ENCODE results near the gene MAD1L1. TPM values are rescaled to one million over a fixed set of nuclear protein-coding genes. Genes with fewer than 3 reads are reported as not detected.

Gene MAD1L1
- total and polyA plus RNA-seq, 2 of the 8 experiments (the other 6 are each of a cell fraction or from before 2014, with no cell fraction given) = 40.4 to 44.6 TPM

- no peak overlapping the region for H2BK20ac ChIP-seq (ENCODE audit: low read length)
- no peak overlapping the region for H2BK15ac ChIP-seq (ENCODE audit: low read length)
- no peak for FAIRE-seq
- ChIA-PET CTCF (ENCODE audit: partially characterized antibody) (interaction anchor here (0.6 to 1.3 kb wide), 4 partner anchors 9 to 136 kb away, joined by 3 to 4 read pairs (median 3); no protein-coding TSS in a partner anchor), POLR2A (ENCODE audit: partially characterized antibody) (no interaction called here)
- H2AK5ac ChIP-seq (ENCODE audit: low read depth, low read length) = no peak overlapping the region
- H3K56ac ChIP-seq (replicated peaks; ENCODE audit: insufficient read length, low read depth, low read length) = no peak overlapping the region
- H2AFZ ChIP-seq (ENCODE audit: low read length) = no peak overlapping the region
- H3K18ac ChIP-seq (ENCODE audit: extremely low read depth, low read length) = no peak overlapping the region
- no peak overlapping the region for H4K91ac ChIP-seq (replicated peaks; ENCODE audit: insufficient read length, low read length)
- H3K9me3 ChIP-seq (ENCODE audit: insufficient read depth in 2 of 2, low read depth in 1 of 2, low read length in 1 of 2) = no peaks in the 10 kb centered on the region
- H3K23me2 ChIP-seq (ENCODE audit: low read depth, low read length) = no peaks in the 10 kb centered on the region
- no peak overlapping the region for H3K27ac ChIP-seq (ENCODE audit: low read depth, low read length)
- no peak overlapping the region for H3K14ac ChIP-seq (ENCODE audit: insufficient read length)
- no peak overlapping the region for H3K4me3 ChIP-seq (ENCODE audit: extremely low read depth in 1 of 4, insufficient read depth in 2 of 4, low read depth in 3 of 4, low read length in 4 of 4)
- DNase-seq (ENCODE audit: low read depth in 1 of 2, low spot score in 2 of 2) = no peak
- H3K9ac ChIP-seq (replicated peaks in 1 of 4; ENCODE audit: extremely low read depth in 1 of 4, low read depth in 3 of 4, low read length in 3 of 4) = no peak overlapping the region
- H3K36me3 ChIP-seq (ENCODE audit: control insufficient read depth in 2 of 4, insufficient read depth in 4 of 4, low read length in 3 of 4) = peaks cover 20 to 61% (median 46%) of the 10 kb centered on the region in 4 experiments; a peak in 7 of 8 replicates
- no peaks in the 10 kb centered on the region for H3K79me1 ChIP-seq (ENCODE audit: low read depth, low read length)
- no peak overlapping the region for H3K23ac ChIP-seq (ENCODE audit: insufficient read length)
- H2BK120ac ChIP-seq (replicated peaks; ENCODE audit: low read depth, low read length) = no peak overlapping the region
- H4K8ac ChIP-seq (ENCODE audit: extremely low read depth, insufficient read depth, low read length) = no peak overlapping the region
- TF ChIP-seq SIX5 (IDR thresholded peaks at IDR 0.05; ENCODE audit: low read depth, low read length) (no peak), SIN3A (conservative IDR thresholded peaks at IDR 0.05 in 1 of 2, IDR thresholded peaks at IDR 0.05 in 1 of 2; ENCODE audit: low read depth in 1 of 2, low read length in 2 of 2) (no peak)
- H4K20me1 ChIP-seq (replicated peaks in 1 of 2; ENCODE audit: control insufficient read depth in 1 of 2, insufficient read depth in 2 of 2, low read length in 2 of 2) = peaks cover 5 to 35% of the 10 kb centered on the region in 2 experiments
- no peaks in the 10 kb centered on the region for H3K4me1 ChIP-seq (replicated peaks in 1 of 4; ENCODE audit: control insufficient read depth in 3 of 4, insufficient read depth in 4 of 4, low read length in 3 of 4)
- H3K27me3 ChIP-seq (replicated peaks in 1 of 4; ENCODE audit: control insufficient read depth in 3 of 4, extremely low read depth in 1 of 4, insufficient read depth in 3 of 4, low read length in 3 of 4) = no peaks in the 10 kb centered on the region
- WGBS, 2 experiments (ENCODE audit: extremely low coverage in 1 of 2, insufficient coverage in 1 of 2, insufficient read length in 1 of 2, insufficient replicate concordance in 2 of 2, low coverage in 1 of 2, low lambda C conversion rate in 2 of 2, missing lambda C conversion rate in 1 of 2) = 100% methylated on average over 8 of the region's 10 CpGs; no CpG with 5 or more reads in 1 of the 2 experiments
- H3K4ac ChIP-seq (replicated peaks; ENCODE audit: insufficient read length, low read depth, low read length) = no peak overlapping the region
- H2BK5ac ChIP-seq (ENCODE audit: low read depth, low read length) = no peak overlapping the region
- H3K79me2 ChIP-seq (ENCODE audit: control insufficient read depth in 1 of 2, insufficient read depth in 2 of 2, low read length in 2 of 2) = no peaks in the 10 kb centered on the region
- no peak overlapping the region for H4K5ac ChIP-seq (ENCODE audit: insufficient read length, low read depth, low read length)
- no peak overlapping the region for H2BK12ac ChIP-seq (ENCODE audit: low read depth, low read length)
- H3K4me2 ChIP-seq (ENCODE audit: insufficient read depth in 1 of 2, low read depth in 2 of 2, low read length in 2 of 2) = no peak overlapping the region
These were observed 19.8 kb downstream of the MAD1L1 start for GRCh38 chr7:2212906-2213305.
